ENCODE data around the gene PRLR. TPM values are rescaled to one million over a fixed set of nuclear protein-coding genes. Genes with fewer than 3 reads are reported as not detected.

The PRLR gene
- not detected for total RNA-seq
- not detected for polyA plus RNA-seq

DNA sequence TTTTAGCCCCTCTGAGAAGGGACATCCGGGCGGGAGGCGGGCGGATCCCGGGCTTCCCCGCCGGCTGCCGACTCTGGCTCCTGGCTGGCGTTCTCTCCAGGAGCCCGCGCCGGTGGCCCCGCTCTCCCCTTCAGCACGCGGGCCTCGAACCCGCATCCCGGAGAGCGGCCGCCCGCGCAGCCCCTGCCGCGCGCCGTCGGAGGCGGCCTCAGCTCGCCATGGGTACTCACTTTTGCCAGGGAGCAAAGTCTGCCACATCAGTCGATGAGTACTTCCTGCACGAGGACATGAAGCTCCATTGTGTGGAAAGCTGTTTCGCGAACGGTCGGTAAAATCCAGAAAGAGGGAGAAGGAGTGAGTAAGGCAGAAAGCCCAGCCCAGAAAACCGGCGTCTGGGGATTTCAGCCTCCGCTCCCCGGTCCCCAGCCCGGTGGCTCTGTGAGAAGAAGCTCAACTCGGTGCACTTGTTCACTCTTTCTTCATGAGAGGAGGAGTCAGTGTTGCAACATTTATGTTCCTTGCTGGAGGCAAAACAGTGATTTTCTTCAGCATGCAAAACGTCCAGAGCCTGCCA is at the start of gene PRLR:
PRLR (minus strand) TSS at position 450 of the 574 bp plus-strand sequence. CDS start 140,867 bp downstream, outside the sequence.
- H3K36me3 ChIP-seq (ENCODE audit: insufficient read depth, low read length), result no peaks in the 10 kb centered on the region
- no peaks in the 10 kb centered on the region for H3K36me3 Mint-ChIP-seq
- H3K27ac ChIP-seq (ENCODE audit: low read depth, low read length), result no peak within 1 kb of the TSS
- no peaks in the 10 kb centered on the region for H3K9me3 Mint-ChIP-seq
- H3K9me3 ChIP-seq (ENCODE audit: low read length), result no peaks in the 10 kb centered on the region
- H3K4me3 Mint-ChIP-seq, result peak within 1 kb of the TSS in 6 of 7 donors; percentile 42 to 68 (median 54)
- H3K4me1 Mint-ChIP-seq, result peaks cover 14 to 17% (median 16%) of the 10 kb centered on the region in 3 donors
- H3K27ac Mint-ChIP-seq, result peak within 1 kb of the TSS in 2 of 8 donors; percentile 30 to 34
- H3K4me3 ChIP-seq (ENCODE audit: low read length), result no peak within 1 kb of the TSS
- DNase-seq, result no peak
- peaks cover 19% of the 10 kb centered on the region for H3K27me3 ChIP-seq (ENCODE audit: insufficient read depth, low read length, poor library complexity, severe bottlenecking)
- CTCF ChIA-PET, result no interaction called here
- POLR2A ChIA-PET, result no interaction called here
- H3K4me1 ChIP-seq (ENCODE audit: insufficient read depth, low read length), result no peaks in the 10 kb centered on the region
- H3K27me3 Mint-ChIP-seq, result peaks cover 54 to 78% of the 10 kb centered on the region in 2 donors

DNA sequence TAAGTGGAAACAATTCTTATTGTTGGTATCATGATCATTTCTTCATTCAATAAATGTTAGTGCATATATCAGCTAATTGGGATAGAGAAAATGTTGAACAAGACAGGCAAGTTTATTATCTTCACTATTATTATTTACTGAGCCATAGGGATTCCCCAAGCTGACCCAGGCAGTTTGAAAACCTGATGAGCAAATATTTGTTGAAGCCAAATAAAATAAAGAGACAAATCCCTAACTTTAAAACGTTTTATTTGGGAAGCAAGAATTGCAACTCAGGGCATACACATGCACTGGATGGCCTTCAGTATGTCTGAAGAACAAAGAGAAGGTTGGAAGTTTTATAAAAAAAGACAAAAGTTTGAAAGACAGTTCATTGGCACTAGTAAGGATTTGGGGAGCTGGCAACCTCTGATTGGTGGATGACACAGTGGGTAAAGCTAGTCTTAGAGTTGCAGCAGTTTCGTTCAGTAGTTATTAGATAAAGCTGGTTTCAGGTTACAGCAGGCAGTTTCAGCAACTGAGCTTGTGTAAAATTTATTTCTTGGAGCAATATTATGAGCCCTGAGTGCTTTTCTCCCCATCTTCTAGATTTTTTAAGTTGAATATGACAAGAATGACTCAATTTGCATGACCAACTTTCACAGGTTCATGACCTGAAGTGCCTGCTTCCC is 44.7 kb upstream of the PRLR start:
- Histone ChIP-seq H3K36me3 (ENCODE audit: insufficient read depth, low read length) (no peaks in the 10 kb centered on the region), H3K27ac (ENCODE audit: low read depth, low read length) (no peak overlapping the region), H3K4me1 (ENCODE audit: insufficient read depth, low read length) (no peaks in the 10 kb centered on the region), H3K9me3 (ENCODE audit: low read length) (no peaks in the 10 kb centered on the region), H3K27me3 (ENCODE audit: insufficient read depth, low read length, poor library complexity, severe bottlenecking) (no peaks in the 10 kb centered on the region), H3K4me3 (ENCODE audit: low read length) (no peak overlapping the region)
- H3K27ac Mint-ChIP-seq, result no peak overlapping the region
- no peaks in the 10 kb centered on the region for H3K9me3 Mint-ChIP-seq
- no peak for DNase-seq
- H3K27me3 Mint-ChIP-seq, result peaks cover 0 to 11% of the 10 kb centered on the region in 2 donors
- POLR2A ChIA-PET, result no interaction called here
- H3K36me3 Mint-ChIP-seq, result no peaks in the 10 kb centered on the region
- H3K4me1 Mint-ChIP-seq, result peaks cover 0 to 4% (median 0%) of the 10 kb centered on the region in 3 donors
- no peak overlapping the region for H3K4me3 Mint-ChIP-seq
- CTCF ChIA-PET, result no interaction called here

DNA sequence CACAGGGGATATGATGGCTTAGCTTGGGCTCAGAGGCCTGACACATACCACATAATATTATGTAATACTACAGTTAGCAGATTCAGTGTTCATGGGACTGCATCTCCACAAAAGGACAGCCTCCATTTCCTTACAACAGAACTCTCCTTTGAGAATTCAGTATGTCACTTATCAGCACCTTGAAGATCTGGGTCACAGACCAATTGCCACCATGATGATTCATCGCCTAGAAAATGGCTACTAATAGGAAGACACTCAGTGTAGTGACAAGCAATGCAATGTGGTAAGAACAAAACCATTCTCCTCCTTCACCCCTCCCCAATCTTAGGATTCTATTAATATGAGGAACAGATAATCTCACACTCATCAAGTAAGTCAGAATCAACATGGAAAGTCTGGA is 38.7 kb upstream of the PRLR start:
- H3K4me3 ChIP-seq (ENCODE audit: low read length), result no peak overlapping the region
- POLR2A ChIA-PET, result no interaction called here
- H3K27me3 ChIP-seq (ENCODE audit: insufficient read depth, low read length, poor library complexity, severe bottlenecking), result no peaks in the 10 kb centered on the region
- no peaks in the 10 kb centered on the region for H3K9me3 ChIP-seq (ENCODE audit: low read length)
- no peaks in the 10 kb centered on the region for H3K4me1 ChIP-seq (ENCODE audit: insufficient read depth, low read length)
- no peak for DNase-seq
- H3K4me1 Mint-ChIP-seq, result peaks cover 0 to 4% (median 0%) of the 10 kb centered on the region in 3 donors
- H3K36me3 Mint-ChIP-seq, result no peaks in the 10 kb centered on the region
- H3K4me3 Mint-ChIP-seq, result no peak overlapping the region
- CTCF ChIA-PET, result no interaction called here
- no peaks in the 10 kb centered on the region for H3K36me3 ChIP-seq (ENCODE audit: insufficient read depth, low read length)
- H3K9me3 Mint-ChIP-seq, result no peaks in the 10 kb centered on the region
- no peak overlapping the region for H3K27ac Mint-ChIP-seq
- no peak overlapping the region for H3K27ac ChIP-seq (ENCODE audit: low read depth, low read length)
- no peaks in the 10 kb centered on the region for H3K27me3 Mint-ChIP-seq

DNA sequence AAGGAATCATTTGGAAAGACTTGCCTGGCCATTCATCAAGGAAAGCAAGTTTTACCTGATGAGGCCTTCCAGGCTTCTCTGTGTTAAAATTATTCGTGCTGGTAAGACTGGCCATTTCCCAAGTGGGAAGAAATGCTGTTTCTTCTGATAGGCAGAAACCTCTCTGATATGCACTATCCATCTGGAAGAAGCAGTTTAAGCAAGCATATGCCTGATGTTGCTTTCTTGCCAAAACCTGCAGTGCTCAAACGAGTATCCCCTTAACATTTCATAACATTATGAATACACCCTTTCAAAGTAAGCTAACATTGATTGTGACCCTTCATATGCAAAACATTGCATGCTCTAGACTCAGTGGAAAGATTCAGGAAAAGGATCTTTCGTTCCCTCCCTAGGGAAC is 36.0 kb upstream of the PRLR start:
- Mint-ChIP-seq H3K4me3 (no peak overlapping the region), H3K9me3 (no peaks in the 10 kb centered on the region), H3K4me1 (peaks cover 0 to 4% (median 0%) of the 10 kb centered on the region in 3 donors), H3K36me3 (no peaks in the 10 kb centered on the region), H3K27me3 (no peaks in the 10 kb centered on the region), H3K27ac (no peak overlapping the region)
- no peak for DNase-seq
- H3K4me3 ChIP-seq (ENCODE audit: low read length), result no peak overlapping the region
- no peaks in the 10 kb centered on the region for H3K9me3 ChIP-seq (ENCODE audit: low read length)
- H3K36me3 ChIP-seq (ENCODE audit: insufficient read depth, low read length), result no peaks in the 10 kb centered on the region
- H3K27me3 ChIP-seq (ENCODE audit: insufficient read depth, low read length, poor library complexity, severe bottlenecking), result no peaks in the 10 kb centered on the region
- ChIA-PET CTCF (no interaction called here), POLR2A (no interaction called here)
- H3K27ac ChIP-seq (ENCODE audit: low read depth, low read length), result no peak overlapping the region
- H3K4me1 ChIP-seq (ENCODE audit: insufficient read depth, low read length), result no peaks in the 10 kb centered on the region

DNA sequence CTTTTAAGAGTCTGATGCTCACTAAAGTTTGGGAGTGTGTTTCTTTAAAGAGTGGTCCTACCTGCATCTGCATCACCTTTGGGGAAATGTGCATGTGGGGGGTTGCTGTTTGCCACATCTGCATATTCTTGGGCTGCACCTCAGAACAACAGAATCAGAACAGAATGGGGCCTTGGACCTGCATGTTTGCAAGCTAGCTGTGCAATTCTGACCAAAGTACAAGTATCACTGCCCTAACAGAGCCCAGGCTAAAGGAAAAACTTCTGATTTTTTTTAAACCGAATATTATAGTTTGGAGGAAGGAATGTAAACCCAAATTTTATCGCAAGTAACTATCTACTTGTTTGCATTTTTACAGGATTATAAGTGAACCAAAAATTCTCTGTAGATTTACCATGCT is 34.2 kb upstream of the PRLR start:
- Histone ChIP-seq H3K4me1 (ENCODE audit: insufficient read depth, low read length) (no peaks in the 10 kb centered on the region), H3K36me3 (ENCODE audit: insufficient read depth, low read length) (no peaks in the 10 kb centered on the region), H3K27me3 (ENCODE audit: insufficient read depth, low read length, poor library complexity, severe bottlenecking) (no peaks in the 10 kb centered on the region), H3K4me3 (ENCODE audit: low read length) (no peak overlapping the region), H3K27ac (ENCODE audit: low read depth, low read length) (no peak overlapping the region), H3K9me3 (ENCODE audit: low read length) (no peaks in the 10 kb centered on the region)
- no peak for DNase-seq
- H3K4me3 Mint-ChIP-seq, result no peak overlapping the region
- no peaks in the 10 kb centered on the region for H3K4me1 Mint-ChIP-seq
- peaks cover 0 to 3% (median 0%) of the 10 kb centered on the region in 5 donors for H3K9me3 Mint-ChIP-seq
- H3K27me3 Mint-ChIP-seq, result no peaks in the 10 kb centered on the region
- ChIA-PET POLR2A (no interaction called here), CTCF (no interaction called here)
- H3K36me3 Mint-ChIP-seq, result no peaks in the 10 kb centered on the region
- H3K27ac Mint-ChIP-seq, result no peak overlapping the region

DNA sequence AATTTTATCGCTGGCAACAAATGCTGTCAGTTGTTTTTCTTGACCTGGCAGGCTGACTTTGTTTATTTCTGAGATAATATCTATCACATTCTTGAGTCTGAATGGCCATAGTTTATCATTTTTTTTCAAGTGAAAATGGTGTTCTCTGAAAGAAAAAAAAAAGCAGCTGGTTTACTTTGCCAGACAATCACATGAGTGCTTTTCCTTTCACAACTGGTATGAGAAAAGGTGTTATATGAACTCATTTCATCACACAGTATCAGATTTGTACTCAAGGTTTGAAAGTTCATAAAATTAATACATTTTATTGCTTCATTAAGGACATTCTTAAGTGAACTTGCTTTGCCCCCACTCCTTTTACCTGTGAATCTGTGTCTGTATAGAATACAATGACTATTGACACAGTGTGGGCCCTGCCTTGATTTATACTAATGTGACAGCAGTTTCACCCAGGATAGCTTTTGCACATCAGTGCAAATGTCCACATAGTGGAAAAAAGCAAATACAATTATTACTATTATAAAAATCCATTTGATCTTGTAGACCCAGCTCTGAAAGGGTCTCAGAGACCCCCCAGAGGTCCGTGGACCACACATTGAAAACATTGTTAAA is 33.1 kb upstream of the PRLR start:
- Histone ChIP-seq H3K27ac (ENCODE audit: low read depth, low read length) (no peak overlapping the region), H3K36me3 (ENCODE audit: insufficient read depth, low read length) (no peaks in the 10 kb centered on the region), H3K27me3 (ENCODE audit: insufficient read depth, low read length, poor library complexity, severe bottlenecking) (no peaks in the 10 kb centered on the region), H3K9me3 (ENCODE audit: low read length) (no peaks in the 10 kb centered on the region), H3K4me1 (ENCODE audit: insufficient read depth, low read length) (no peaks in the 10 kb centered on the region), H3K4me3 (ENCODE audit: low read length) (no peak overlapping the region)
- Mint-ChIP-seq H3K27me3 (peaks cover 0 to 4% of the 10 kb centered on the region in 2 donors), H3K9me3 (peaks cover 0 to 3% (median 2%) of the 10 kb centered on the region in 5 donors), H3K4me1 (no peaks in the 10 kb centered on the region), H3K36me3 (no peaks in the 10 kb centered on the region), H3K27ac (no peak overlapping the region), H3K4me3 (no peak overlapping the region)
- DNase-seq, result no peak
- POLR2A ChIA-PET, result no interaction called here
- CTCF ChIA-PET, result interaction anchor here (0.7 kb wide), 1 partner anchor 1574 kb away, joined by 3 read pairs; no protein-coding TSS in a partner anchor

DNA sequence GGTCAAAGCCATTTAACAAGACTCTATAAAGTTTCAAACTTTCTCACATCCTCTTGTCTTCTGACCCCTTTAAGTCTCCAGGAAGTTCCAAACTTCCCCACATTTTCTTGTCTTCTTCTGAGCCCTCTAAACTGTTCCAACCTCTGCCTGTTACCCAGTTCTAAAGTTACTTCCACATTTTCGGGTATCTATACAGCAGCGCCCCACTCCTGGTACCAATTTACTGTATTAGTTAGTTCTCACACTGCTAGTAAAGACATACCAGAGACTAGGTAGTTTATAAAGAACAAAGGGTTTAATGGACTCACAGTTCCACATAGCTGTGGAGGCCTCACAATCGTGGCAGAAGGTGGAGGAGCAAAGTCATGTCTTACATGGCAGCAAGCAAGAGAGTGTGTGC is 23.3 kb upstream of the PRLR start:
- H3K27ac Mint-ChIP-seq, result no peak overlapping the region
- no peak for DNase-seq
- ChIA-PET POLR2A (no interaction called here), CTCF (no interaction called here)
- peaks cover 6 to 23% (median 13%) of the 10 kb centered on the region in 5 donors for H3K9me3 Mint-ChIP-seq
- Histone ChIP-seq H3K27me3 (ENCODE audit: insufficient read depth, low read length, poor library complexity, severe bottlenecking) (no peaks in the 10 kb centered on the region), H3K4me3 (ENCODE audit: low read length) (no peak overlapping the region), H3K27ac (ENCODE audit: low read depth, low read length) (no peak overlapping the region), H3K4me1 (ENCODE audit: insufficient read depth, low read length) (no peaks in the 10 kb centered on the region), H3K36me3 (ENCODE audit: insufficient read depth, low read length) (no peaks in the 10 kb centered on the region), H3K9me3 (ENCODE audit: low read length) (no peaks in the 10 kb centered on the region)
- H3K36me3 Mint-ChIP-seq, result no peaks in the 10 kb centered on the region
- H3K4me1 Mint-ChIP-seq, result peaks cover 4 to 10% (median 7%) of the 10 kb centered on the region in 3 donors
- peaks cover 4 to 9% of the 10 kb centered on the region in 2 donors for H3K27me3 Mint-ChIP-seq
- H3K4me3 Mint-ChIP-seq, result peak overlapping the region in 1 of 7 donors; percentile 3

DNA sequence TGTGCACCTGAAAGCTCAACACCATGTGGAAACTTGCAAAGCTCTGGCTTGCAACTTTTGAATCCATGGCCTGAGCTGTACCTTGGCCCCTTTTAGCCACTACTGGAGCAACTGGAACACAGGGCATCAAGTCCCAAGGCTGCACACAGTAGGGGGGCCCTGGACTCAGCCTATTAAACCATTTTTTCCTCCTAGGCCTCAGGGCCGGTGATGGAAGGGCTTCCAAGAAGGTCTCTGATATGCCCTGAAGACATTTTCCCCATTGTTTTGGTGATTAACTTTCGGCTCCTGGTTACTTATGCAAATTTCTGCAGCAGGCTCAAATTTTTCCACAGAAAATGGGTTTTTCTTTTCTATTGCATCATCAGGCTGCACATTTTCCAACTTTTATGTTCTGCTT is 22.7 kb upstream of the PRLR start:
- H3K27ac Mint-ChIP-seq, result no peak overlapping the region
- H3K4me1 ChIP-seq (ENCODE audit: insufficient read depth, low read length), result no peaks in the 10 kb centered on the region

More for the DNA sequence above, 22.7 kb upstream of the PRLR start:
- H3K9me3 ChIP-seq (ENCODE audit: low read length), result no peaks in the 10 kb centered on the region
- DNase-seq, result no peak
- POLR2A ChIA-PET, result no interaction called here
- H3K27ac ChIP-seq (ENCODE audit: low read depth, low read length), result no peak overlapping the region
- no peak overlapping the region for H3K4me3 ChIP-seq (ENCODE audit: low read length)
- no peaks in the 10 kb centered on the region for H3K36me3 ChIP-seq (ENCODE audit: insufficient read depth, low read length)
- H3K27me3 ChIP-seq (ENCODE audit: insufficient read depth, low read length, poor library complexity, severe bottlenecking), result no peaks in the 10 kb centered on the region
- CTCF ChIA-PET, result no interaction called here
- Mint-ChIP-seq H3K4me3 (no peak overlapping the region), H3K9me3 (peaks cover 6 to 23% (median 13%) of the 10 kb centered on the region in 5 donors), H3K27me3 (peaks cover 4 to 9% of the 10 kb centered on the region in 2 donors), H3K4me1 (peaks cover 4 to 10% (median 7%) of the 10 kb centered on the region in 3 donors), H3K36me3 (no peaks in the 10 kb centered on the region)

Data from CD8-positive, alpha-beta memory T cell (primary cell).